Skin of body (tissue), 2 donors: ENCODE data around the gene SHANK3. TPM values are rescaled to one million over a fixed set of nuclear protein-coding genes. Genes with fewer than 3 reads are reported as not detected.
A peak's percentile ranks its signal among the peaks of the same experiment; 100 is the strongest.

Experiments
- DNase-seq: peaks from one replicate; lab custom pipeline; 2025; lab: John Stamatoyannopoulos, UW
- total RNA-seq: library from RNA; depleted of rRNA; stranded (reverse); fragments of >200 nt; gene quantifications from one replicate; pipeline ENCODE4 v1.2.3, GENCODE V29; 2014

The SHANK3 gene
- total RNA-seq, 1 donor from 2014 or later: 7.2 TPM

DNA sequence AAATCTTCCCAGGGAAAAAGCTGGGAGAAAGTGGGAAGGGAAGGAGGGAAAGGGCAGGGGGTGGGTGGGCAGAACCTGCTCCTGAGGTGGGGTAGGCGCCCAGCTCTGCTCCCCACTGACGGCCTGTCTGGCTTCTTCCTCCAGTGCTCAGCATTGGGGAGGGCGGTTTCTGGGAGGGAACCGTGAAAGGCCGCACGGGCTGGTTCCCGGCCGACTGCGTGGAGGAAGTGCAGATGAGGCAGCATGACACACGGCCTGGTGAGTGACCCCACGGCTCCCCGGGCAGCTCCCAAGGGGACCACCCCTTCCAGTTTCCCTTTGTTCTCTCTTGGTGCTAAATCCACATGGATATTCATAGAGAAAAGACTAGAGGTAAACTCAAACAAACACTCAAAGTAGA is 25.9 kb downstream of the SHANK3 start:
- DNase-seq: no peak

GRCh38 chr22:50699001-50699755 is 26.6 kb downstream of the SHANK3 start:
- DNase-seq: no peak

- no peak for DNase-seq
Measured at GRCh38 chr22:50699756-50700386, 27.2 kb downstream of the SHANK3 start.

DNA sequence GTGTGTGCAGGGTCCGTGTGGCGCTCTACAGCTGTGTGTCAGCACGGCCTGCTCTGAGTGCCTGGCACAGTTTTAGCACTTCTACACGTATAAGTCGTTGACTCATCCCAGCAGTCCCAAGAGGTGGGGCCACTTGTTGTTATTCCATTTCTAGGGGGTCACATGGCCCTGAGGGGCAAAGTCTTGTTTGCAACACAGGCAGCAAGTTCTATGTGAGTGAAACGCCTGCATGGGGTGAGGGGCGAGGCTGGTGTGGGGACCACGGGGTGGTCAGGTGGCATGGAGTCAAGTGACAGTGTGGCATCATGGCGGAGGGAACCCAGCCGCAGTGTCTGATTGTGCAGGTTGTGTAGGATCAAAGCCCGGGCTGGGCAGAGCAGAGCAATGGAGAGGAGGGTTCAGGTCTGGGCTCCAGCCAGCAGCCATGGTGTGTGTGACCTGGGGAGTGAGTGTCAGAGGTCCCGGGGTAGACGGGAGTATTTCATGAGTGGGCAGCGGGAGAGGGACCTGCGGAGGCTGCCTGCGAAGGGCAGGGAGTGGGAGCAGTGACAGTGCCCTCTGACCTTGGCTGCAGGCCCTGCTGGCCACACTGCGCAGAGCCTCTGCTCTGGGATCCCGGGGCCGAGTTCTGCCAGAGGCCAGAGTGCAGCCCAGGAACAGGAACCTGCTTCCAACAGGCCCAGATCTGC is 27.9 kb downstream of the SHANK3 start:
- DNase-seq: no peak

- no peak for DNase-seq
Measured at GRCh38 chr22:50701076-50701419, 28.4 kb downstream of the SHANK3 start.

DNA sequence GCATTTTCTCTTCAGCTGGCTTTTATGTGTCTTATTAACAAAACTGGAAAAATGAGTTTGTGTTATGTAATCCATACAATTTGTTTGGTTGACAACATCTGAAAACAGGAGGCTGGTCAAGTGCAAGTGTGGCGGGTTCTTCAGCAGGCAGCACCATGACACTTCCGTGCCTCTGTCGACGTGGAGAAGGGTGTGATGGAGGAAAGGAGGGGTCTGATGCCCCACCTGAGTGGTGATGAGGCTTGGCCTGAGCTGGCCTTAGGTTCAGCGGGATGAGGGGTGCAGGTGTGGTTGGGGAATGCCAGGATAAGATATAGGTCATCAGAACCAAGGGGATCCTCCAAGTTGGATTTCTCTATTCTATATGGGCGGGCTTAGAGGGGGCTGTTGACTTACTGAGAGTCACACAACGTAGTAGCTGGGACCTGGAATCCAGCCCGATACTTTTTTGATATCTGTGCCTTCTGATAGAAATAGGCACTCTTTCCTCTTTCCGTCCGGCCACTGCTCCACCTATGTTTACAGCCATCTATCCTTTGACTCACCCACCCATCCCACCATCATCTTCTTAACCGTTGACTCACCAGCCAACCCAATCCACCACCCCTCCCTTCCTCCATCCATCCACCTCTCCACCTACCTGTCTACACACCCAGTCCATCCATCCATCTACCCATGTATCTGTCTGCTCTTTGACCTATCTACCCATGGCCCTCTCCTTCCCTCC is 29.0 kb downstream of the SHANK3 start:
- no peak for DNase-seq

DNA sequence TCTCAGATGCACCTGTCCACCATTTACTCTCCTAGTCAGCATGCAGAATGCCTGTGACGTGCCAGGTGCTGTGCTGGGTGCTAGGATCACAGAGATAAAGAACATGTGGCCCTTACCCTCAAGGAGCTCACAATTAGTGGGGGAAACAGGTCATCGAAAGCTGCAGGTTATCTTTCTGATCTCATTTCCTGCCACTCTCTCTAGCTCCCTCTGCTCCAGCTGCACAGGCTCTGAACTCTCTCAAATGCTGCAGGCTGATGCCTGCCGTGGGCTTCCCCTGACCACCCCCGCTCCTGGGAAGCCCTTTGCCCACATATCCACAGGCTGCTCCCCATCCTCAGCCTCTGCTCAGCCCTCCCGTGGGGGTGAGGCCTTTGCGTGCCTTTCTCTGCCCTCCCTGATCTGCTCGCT is 29.6 kb downstream of the SHANK3 start:
- DNase-seq: no peak

DNA sequence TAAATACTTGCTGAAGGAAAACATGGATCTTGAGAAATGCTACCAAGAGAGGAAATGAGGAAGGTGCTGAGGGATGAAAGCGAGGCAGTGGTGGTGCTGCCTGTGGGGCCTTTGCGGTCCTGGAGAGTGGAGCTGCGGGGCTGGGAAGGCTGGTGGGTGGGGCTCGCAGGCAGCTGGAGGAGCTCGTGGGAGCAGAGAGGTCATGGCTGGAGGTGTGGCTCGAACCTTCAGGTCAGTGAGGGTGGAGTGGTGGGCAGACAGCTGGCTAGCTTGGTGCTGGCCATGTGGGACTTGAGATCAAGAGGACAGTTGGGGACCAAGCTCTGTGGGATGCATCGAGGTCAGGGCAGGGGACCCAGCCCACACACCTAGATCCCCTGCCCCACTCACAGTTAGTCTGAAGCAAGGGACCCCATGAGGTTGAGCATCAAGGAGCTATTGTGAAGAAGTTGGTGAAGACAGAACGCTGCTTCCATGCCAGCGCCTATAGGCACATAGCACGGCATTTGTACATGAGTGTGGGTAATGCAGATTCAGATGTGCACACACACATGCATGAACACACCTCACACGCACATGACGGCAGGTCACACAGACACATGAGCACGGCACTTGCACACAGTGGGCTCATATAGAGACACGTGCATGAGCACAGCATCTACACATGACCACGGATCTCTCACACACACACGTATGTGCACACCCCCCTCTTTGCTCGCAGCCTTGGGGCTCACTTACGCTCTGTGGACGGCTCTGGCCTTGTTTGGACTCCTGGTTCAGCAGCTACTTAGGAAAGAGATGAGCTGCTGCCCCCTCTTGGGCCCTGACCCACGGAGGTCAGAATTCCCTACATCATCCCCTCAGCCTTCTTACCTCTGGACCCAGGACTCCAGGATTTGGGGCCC is 30.4 kb downstream of the SHANK3 start:
- no peak for DNase-seq

DNA sequence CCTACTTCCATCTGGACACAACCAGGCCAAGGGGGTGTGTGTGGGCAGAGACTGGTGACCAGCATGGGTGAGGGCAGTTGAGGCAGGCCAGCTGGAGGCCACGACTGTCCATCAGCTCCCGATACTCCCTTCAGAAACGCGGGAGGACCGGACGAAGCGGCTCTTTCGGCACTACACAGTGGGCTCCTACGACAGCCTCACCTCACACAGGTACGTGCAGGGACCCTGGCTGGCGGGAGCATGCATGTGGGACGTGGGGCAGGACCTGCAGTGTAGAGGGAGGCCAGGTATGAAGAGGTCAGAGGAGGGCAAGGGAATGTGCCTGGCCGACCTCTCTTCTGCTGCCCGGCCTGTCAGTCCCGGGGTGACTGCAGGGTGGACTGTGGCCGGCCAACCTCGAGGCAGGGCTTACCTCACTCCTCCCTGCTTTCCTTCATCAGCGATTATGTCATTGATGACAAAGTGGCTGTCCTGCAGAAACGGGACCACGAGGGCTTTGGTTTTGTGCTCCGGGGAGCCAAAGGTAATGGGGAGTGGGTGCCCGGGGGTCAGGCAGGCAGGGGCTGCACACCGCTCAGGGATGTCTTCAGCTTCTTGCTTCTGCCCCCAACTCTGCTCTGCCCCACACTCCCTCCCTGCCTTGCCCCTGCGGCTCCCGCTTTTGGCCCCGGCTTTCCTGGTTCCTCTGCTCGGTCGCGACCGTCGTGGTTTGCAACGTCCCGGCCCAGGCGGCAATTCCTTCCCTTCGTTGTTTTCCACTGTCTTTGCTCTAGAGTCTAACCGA is 31.3 kb downstream of the SHANK3 start:
- DNase-seq: no peak

DNA sequence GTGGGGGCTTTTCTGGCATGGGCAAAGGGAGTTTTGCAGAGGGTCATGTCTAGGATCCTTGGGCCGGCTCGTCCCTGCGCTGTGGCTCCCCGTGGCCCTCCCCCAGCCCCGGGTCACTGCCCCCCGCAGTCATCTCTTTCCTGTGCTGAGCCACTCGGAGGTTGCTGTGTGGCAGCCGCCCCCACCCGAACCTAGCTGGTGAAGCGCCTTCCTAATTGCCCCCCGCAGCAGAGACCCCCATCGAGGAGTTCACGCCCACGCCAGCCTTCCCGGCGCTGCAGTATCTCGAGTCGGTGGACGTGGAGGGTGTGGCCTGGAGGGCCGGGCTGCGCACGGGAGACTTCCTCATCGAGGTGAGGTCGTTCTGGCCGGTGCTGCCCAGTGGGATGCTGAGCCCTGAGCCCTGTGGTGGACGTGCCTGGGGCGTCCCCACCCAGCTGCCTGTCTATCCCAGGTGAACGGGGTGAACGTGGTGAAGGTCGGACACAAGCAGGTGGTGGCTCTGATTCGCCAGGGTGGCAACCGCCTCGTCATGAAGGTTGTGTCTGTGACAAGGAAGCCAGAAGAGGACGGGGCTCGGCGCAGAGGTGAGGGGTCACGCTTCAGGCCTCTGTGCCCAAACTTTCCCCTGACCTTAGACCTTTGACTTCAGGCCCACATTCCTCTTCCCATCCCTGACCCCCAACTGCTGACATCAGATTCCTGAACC is 32.0 kb downstream of the SHANK3 start:
- DNase-seq: no peak

DNA sequence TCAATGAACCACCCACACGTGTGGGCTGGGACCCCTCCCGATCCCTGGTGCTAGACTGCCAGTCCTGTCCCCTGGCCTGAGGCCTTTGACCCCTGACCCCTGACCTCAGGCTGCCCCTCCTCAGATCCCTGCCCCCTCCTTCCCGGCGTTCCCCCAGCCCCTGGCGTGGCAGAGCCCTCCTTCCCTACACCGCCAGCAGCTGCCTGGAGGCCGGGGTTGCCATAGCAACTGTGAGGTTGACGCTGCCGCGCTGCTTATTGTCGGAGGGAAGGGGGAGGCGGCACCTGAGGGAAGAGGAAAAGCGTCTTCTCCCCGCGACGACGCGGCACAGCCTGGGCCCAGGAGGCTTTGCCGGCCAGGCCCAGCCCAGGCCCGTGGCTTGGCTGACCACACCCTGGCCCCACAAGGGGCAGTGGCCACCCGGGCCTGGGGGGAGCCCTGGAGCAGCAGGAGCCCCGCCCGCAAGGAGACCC is 32.6 kb downstream of the SHANK3 start:
- DNase-seq: peak; percentile 34

GRCh38 chr22:50705851-50706351 is 33.3 kb downstream of the SHANK3 start:
- DNase-seq: no peak

GRCh38 chr22:50706481-50707125 is 34.0 kb downstream of the SHANK3 start:
- no peak for DNase-seq

DNA sequence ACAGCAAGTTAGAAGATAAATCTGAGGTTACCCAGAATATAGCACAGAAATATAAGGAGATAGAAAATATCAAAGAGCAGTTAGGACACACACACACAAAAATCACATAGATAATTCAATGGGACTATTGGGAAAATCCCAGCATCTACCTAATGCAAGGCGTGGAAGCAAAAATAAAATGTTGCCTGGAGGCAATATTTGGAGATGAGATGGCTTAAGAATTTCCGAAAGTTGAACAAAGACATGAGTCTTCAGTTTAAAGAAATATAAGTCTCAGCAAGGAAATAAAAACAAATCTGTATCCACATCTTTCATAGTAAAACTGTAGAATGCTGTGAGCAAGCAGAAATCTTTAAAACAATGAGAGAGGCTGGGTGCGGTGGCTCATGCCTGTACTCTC is 35.9 kb downstream of the SHANK3 start:
- DNase-seq: no peak

GRCh38 chr22:50708996-50709395 is 36.4 kb downstream of the SHANK3 start:
- no peak for DNase-seq

- no peak for DNase-seq
Measured at GRCh38 chr22:50710221-50710620, 37.6 kb downstream of the SHANK3 start.

GRCh38 chr22:50710886-50711285 is 38.3 kb downstream of the SHANK3 start:
- DNase-seq: no peak

DNA sequence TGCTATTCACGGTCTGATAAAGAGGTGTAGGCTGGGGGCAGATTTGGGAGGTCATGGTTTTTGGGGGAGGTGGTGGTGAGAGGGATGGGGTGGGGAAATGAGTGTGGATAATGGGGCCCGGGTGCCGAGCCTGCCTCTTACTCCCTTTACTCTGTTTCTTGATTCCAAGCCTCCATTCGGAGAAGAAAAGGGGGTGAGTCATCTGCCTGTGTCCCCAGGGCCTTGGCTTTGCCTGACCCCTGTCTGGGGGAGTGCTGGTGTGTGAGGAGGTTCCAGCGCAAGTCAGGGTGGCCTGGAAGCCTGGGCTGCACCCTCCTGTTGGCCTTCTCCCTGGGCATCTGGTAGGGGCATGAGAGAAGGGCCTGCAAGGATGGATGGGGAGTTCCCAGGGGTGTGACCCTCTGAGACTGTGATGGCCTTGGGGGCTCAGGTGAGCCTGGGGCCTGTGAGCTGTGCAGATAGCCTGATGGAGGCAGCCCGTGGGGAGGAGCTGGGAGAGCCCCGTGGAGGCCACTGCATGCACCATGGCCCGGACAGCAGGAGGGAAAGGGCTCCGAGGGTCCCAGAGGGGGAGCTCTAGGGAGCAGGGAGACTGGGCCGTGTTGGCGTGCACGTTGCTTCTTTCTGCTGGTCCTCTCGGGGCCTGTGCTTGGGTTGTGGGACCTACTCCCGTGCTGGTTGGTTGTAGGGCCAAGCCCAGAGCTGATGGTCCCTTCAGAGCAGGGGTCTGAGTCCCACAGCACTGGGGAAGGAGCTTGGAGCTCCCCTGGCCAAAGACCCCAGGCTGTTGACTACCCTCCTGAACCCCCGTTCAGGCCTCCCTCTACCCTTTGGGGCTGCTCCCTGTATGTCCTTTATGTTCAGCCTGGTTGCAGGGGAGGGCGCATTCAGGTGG is 39.1 kb downstream of the SHANK3 start:
- no peak for DNase-seq
